GM12873 (cell line): ENCODE results near the gene PAX2.

Source experiments
- TF ChIP-seq, protein P1 (sequence below): IDR thresholded peaks from 2 replicates; pipeline ENCODE4 v1.5.1; 2012; ENCODE audit warnings: low read depth, mild to moderate bottlenecking, moderate library complexity, low read length, control low read depth; ENCODE audit not compliant: insufficient read depth; ENCODE audit errors: missing control alignments

PAX2 gene

DNA sequence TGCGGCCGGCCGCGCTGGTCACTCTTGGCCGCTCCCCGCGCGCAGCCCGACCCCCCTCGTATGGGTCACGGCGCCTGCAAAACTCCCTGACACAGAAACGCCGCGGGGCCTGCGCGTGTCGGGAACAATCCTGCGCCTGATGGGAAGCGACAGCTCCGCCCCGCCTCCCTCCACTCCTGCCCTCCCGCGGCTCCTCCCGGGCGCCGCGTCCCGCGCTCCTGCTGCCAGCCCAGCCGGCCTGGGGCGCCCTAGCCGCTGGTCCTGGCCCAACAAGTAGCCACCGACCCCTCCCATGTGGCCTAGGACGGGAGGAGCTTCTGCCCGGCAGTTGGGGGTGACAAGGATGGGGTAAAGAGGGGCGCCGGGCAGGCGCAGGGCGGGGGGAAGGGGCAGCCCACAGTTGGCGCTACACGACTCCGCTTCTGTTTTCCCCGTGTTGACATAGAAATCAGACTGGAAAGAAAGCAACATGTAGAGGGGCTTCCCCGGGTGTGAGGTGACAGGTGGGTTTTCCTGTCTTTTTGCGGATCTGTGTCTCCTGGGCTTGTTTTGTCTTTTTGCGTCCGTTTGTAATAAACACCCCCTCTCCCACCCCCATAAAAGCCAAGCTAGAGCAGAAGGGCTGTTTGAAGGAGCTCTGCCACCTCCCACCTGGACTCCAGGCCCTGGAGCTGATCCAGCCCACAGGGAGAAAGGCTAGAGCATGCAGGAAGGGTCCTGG, 35.1 kb upstream of the PAX2 start:
- TF ChIP-seq, protein P1, sequence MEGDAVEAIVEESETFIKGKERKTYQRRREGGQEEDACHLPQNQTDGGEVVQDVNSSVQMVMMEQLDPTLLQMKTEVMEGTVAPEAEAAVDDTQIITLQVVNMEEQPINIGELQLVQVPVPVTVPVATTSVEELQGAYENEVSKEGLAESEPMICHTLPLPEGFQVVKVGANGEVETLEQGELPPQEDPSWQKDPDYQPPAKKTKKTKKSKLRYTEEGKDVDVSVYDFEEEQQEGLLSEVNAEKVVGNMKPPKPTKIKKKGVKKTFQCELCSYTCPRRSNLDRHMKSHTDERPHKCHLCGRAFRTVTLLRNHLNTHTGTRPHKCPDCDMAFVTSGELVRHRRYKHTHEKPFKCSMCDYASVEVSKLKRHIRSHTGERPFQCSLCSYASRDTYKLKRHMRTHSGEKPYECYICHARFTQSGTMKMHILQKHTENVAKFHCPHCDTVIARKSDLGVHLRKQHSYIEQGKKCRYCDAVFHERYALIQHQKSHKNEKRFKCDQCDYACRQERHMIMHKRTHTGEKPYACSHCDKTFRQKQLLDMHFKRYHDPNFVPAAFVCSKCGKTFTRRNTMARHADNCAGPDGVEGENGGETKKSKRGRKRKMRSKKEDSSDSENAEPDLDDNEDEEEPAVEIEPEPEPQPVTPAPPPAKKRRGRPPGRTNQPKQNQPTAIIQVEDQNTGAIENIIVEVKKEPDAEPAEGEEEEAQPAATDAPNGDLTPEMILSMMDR: no peak

DNA sequence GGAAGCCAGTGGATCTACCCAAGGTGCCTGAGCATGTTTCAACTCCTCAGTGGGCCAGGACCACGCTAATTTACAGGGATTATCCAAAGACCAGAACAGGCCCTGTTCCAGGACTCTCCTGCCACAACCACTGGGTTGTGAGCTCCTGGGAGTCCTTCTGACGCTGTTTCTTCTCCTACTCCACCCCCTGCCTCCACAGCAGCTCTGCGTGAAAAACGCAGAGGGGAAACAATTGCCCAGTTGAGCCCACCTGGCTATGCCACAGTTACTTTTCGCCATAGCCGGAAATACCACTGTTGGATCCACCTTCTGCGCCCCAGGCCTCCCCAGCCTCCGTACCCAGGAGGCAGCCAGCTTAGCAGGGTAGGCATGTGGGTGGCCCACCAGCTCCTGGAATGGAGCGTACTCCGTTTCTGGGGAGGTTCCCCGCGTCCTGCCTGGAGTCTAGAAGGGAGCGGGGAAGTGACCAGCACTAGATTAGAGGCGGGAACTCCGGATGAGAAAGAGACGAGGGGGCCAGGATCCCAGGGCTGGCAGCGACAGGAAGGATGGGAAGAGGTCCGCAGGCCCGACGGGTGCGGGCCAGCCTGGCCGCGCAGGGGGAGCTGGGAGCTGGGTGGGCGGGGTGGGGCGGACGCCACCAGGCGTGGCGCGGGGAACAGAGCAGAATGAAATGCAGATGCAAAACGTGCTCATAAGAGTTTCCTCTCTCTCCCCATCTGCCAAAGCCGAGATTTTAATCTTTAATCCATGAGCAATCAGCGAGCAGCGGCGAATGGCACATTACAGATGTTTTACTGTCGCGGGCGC, 32.1 kb upstream of the PAX2 start:
- TF ChIP-seq, protein P1: no peak

DNA sequence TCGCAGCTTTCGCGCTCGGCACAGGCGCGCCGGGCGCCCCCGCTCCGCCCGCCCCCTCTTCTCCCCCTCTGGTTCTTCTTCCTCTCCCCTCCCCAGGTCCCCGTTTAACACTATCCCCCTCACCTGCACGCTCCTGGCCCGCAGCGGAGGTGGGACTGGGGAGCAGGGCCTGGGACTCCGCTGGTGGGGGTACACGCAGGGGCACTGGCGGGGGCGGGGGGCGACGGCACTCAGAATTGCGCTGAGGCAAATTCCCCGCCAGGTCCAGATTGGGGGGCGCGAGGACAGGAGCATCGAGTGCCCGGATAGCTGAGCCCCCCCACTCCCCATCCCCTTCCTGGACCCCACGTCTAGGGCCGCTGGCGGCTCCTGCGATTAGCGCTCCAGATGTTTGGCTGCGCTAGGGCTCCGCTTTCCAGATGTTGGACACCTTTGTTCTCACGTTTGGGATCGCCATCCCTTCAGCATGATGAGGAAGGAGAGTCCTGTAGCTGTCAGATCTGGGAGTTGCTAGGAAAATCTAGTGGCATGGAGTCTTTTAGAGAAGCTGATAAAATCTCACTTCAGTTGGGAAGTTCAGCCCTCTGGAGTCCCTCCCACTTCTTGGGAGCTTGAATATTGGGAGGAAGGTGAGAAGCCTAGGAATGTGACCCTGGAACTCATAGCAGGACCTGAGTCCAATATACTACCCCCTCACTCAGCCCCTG, 31.4 kb upstream of the PAX2 start:
- TF ChIP-seq, protein P1: no peak

DNA sequence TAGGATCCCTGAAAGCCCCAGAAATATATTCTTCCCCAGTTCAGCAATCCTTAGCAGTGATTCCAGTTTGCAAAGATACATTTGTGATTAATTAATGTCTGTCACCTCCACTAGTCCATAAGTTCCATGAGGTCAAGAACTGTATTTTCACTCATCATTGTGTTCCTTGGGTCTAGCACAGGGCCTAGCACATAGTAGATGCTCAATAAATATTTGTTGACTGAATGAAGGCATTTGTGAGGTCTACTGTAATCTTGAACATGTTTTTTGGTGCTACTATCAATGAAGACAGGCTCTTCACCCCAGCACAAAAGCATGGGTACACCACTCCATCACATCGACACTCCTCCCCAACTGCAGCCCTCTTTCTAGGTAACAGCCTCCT, 30.8 kb upstream of the PAX2 start:
- TF ChIP-seq, protein P1: no peak

DNA sequence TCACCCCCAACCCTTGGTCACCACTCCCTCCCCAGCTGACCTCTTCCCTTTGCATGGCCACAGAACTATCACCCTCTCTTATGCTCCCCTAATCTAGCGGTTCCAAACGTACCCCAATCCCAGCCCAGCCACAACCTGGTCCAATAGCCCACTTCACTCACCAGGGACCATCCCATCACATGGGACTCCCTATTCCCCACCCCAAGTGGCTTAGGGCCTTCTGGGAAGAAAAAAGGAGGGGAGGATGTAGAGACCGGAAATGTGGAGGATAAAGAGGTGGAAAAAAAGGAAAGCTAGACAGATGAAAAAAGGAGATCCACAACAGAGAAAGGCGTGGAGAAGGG, 30.3 kb upstream of the PAX2 start:
- TF ChIP-seq, protein P1: no peak

DNA sequence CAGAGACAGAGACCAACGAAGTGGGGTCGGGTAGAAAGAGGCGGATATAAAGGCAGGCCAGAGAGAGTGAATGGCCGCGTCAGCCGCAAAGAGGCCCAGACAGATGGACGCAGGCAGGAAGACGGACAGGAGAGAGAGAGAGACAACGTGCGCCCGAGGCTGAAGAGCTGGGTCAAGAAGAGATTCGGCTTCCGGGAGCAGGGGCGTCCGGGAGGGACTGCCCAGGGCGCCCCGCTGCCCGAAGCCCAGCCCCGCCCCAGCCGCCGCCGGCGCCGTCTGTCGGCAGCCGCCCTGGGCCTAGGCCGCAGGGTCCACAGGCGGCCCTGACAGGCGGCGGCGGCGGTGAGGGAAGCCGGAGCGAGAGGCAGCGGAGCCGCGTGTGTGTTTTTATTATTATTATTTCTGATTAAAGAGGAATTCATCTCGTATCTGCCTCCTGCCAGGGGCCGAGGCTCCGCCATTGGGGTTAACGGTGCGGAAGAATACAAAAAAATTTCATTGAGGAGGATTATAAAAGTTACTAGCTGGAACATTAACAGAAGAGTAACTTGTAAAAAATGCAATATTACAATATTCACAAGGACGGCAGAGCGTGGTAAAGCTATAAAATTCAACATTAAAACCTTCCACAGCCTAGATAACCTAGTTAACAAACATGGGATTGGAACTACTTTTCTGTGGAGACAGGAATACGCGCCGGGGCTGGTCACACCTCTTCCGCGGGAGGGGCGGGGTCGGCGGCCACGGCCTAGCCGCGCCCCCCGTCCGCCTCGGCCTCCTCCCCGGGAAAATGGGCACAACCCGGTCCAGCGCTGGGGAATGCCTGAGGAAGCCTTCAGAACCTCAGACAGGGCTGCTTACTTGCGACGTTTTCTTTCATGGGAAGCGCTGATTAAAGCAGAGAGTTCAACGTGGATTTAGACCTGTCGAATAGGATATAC, 29.7 kb upstream of the PAX2 start:
- TF ChIP-seq, protein P1: no peak
